ENCODE results near the gene VWA5A.
"Not testable (repeated sequence)": the region's sequence is repeated elsewhere in the genome, so short reads cannot be mapped to it uniquely, and the experiment has no call there.

VWA5A gene

GRCh38 chr11:124153821-124154220, 38.6 kb downstream of the VWA5A start:
- POLR2A ChIA-PET = no interaction called here
- TF ChIP-seq CTCF (IDR thresholded peaks at IDR 0.05; ENCODE audit: control extremely low read depth, extremely low read depth, low read depth, missing control alignments) = no peak

GRCh38 chr11:124159481-124159880, 44.2 kb downstream of the VWA5A start:
- no peak for DNase-seq (ENCODE audit: extremely low spot score)
- ChIA-PET CTCF (no interaction called here), POLR2A (no interaction called here)
- TF ChIP-seq CTCF (IDR thresholded peaks at IDR 0.05; ENCODE audit: control extremely low read depth, extremely low read depth, low read depth, missing control alignments) = no peak

More at GRCh38 chr11:124153821-124154220, 38.6 kb downstream of the VWA5A start:
- no peak for DNase-seq (ENCODE audit: extremely low spot score)
- CTCF ChIA-PET = interaction anchor here (1.3 to 1.4 kb wide), 2 partner anchors 12 to 32 kb away, joined by 3 to 4 read pairs; no protein-coding TSS in a partner anchor

DNA sequence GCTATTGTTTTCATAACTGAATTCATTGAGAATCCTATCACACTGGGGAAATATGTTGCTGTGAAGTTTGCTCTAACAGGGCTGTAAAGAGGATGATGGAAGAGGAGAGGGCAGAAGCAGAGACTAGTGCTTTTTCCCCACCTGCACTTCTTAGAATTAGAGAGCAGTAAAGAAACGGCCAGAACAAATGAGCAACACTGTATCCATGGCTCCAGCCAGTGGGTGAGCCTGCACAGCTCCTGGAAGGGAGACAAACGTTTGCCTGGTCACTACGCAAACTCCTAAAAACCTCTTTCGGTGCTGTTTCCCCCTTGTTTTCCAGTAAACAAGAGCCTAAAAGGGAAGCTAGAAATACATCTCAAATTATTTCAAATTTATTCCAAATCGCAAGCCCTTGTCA, 45.7 kb downstream of the VWA5A start:
- no peak for TF ChIP-seq CTCF (IDR thresholded peaks at IDR 0.05; ENCODE audit: control extremely low read depth, extremely low read depth, low read depth, missing control alignments)
- CTCF ChIA-PET = interaction anchor here (1.6 kb wide), 1 partner anchor 14 kb away, joined by 4 read pairs; no protein-coding TSS in a partner anchor
- POLR2A ChIA-PET = no interaction called here
- no peak for DNase-seq (ENCODE audit: extremely low spot score)

GRCh38 chr11:124167826-124168231, 52.6 kb downstream of the VWA5A start:
- DNase-seq (ENCODE audit: extremely low spot score) = no peak
- ChIA-PET POLR2A (no interaction called here), CTCF (interaction anchor here (1.7 to 1.9 kb wide), 3 partner anchors 9 to 26 kb away, joined by 4 to 8 read pairs (median 7); no protein-coding TSS in a partner anchor)
- TF ChIP-seq CTCF (IDR thresholded peaks at IDR 0.05; ENCODE audit: control extremely low read depth, extremely low read depth, low read depth, missing control alignments) = no peak

- no peak for DNase-seq (ENCODE audit: extremely low spot score)
- CTCF ChIA-PET = interaction anchor here (1.7 kb wide), 1 partner anchor 8 kb away, joined by 7 read pairs; no protein-coding TSS in a partner anchor
Measured at GRCh38 chr11:124168796-124169195, 53.5 kb downstream of the VWA5A start.

GRCh38 chr11:124170315-124170714, 55.1 kb downstream of the VWA5A start:
- DNase-seq (ENCODE audit: extremely low spot score); POLR2A ChIA-PET: not testable (repeated sequence)
- CTCF ChIA-PET = interaction anchor here (1.4 kb wide), 1 partner anchor 24 kb away, joined by 3 read pairs; no protein-coding TSS in a partner anchor

More at GRCh38 chr11:124168796-124169195, 53.5 kb downstream of the VWA5A start:
- TF ChIP-seq CTCF (IDR thresholded peaks at IDR 0.05; ENCODE audit: control extremely low read depth, extremely low read depth, low read depth, missing control alignments) = no peak
- POLR2A ChIA-PET = no interaction called here

DNA sequence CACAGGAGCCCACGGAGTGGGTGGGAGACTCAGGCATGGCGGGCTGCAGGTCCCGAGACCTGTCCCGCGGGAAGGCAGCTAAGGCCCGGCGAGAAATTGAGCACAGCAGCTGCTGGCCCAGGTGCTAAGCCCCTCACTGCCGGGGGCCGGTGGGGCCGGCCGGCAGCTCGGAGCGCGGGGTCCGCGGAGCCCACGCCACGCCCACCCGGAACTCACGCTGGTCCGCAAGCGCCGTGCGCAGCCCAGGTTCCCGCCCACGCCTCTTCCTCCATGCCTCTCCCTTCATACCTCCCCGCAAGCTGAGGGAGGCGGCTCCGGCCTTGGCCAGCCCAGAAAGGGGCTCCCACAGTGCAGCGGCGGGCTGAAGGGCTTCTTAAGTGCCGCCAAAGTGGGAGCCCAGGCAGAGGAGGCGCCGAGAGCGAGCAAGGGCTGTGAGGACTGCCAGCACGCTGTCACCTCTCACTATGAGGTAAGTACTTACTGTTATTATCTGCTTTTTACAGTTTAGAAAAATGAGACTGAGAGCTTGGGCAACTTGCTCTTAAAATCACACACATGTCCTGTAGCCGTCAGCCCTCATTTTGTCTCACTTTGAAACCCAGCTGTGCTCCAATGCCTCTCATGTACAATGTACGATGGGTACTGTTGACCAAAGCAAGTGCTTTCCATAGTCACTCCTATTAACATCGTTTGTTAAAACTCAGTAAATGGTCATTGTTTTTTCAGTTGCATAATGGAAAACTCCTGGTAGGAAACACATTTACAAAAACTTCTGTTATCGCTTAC, 55.7 kb downstream of the VWA5A start:
- CTCF ChIA-PET = interaction anchor here (1.4 kb wide), 1 partner anchor 24 kb away, joined by 3 read pairs; no protein-coding TSS in a partner anchor
- POLR2A ChIA-PET = no interaction called here
- DNase-seq (ENCODE audit: extremely low spot score) = no peak
- TF ChIP-seq CTCF (IDR thresholded peaks at IDR 0.05; ENCODE audit: control extremely low read depth, extremely low read depth, low read depth, missing control alignments) = no peak
